ENCODE measurements around the gene FBXW4.

GRCh38 chr10:101563007-101563406 lies 132.0 kb downstream of the FBXW4 start:
- TF ChIP-seq CTCF (IDR thresholded peaks at IDR 0.05) (no peak), ZFX (IDR thresholded peaks at IDR 0.05; ENCODE audit: borderline replicate concordance) (no peak)

Measured in 22Rv1 (cell line).